Putamen (tissue), 1 donor: ENCODE measurements around the gene FAM228A.
A peak's percentile ranks its signal among the peaks of the same experiment; 100 is the strongest.
"Not testable (repeated sequence)": the region's sequence is repeated elsewhere in the genome, so short reads cannot be mapped to it uniquely, and the experiment has no call there.

Experiments used
- DNase-seq: peaks from one replicate; pipeline ENCODE4 v3.0.0-alpha.2; 2016; ENCODE audit warnings: low spot score

Gene FAM228A

GRCh38 chr2:24191156-24191555 is 16.3 kb downstream of the FAM228A start:
- DNase-seq: no peak

DNA sequence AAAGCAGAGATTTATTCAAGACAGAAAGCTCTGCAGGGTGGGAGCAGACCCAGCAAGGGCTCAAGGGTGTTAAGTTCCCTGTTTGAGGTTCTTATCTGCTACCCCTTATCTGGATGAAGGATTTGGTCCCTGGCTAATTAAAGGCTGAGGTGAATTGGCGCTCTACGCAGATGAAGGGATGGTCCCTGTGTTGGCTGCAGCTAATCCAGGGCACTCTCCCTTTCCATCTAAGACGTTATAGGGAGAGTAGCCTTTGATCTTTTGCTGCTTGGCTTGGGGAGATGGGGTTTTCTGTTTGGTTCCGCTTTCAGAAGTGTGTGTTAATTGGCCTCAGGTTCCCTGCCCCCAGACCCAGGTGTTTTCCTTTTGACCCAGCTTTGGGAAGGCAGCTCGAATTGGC is 17.0 kb downstream of the FAM228A start:
- no peak for DNase-seq

DNA sequence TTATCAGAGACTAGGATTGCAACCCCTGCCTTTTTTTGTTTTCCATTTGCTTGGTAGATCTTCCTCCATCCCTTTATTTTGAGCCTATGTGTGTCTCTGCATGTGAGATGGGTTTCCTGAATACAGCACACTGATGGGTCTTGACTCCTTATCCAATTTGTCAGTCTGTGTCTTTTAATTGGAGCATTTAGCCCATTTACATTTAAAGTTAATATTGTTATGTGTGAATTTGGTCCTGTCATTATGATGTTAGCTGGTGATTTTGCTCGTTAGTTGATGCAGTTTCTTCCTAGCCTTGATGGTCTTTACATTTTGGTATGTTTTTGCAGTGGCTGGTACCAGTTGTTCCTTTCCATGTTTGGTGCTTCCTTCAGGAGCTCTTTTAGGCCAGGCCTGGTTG is 22.4 kb downstream of the FAM228A start:
- not testable (repeated sequence) for DNase-seq

DNA sequence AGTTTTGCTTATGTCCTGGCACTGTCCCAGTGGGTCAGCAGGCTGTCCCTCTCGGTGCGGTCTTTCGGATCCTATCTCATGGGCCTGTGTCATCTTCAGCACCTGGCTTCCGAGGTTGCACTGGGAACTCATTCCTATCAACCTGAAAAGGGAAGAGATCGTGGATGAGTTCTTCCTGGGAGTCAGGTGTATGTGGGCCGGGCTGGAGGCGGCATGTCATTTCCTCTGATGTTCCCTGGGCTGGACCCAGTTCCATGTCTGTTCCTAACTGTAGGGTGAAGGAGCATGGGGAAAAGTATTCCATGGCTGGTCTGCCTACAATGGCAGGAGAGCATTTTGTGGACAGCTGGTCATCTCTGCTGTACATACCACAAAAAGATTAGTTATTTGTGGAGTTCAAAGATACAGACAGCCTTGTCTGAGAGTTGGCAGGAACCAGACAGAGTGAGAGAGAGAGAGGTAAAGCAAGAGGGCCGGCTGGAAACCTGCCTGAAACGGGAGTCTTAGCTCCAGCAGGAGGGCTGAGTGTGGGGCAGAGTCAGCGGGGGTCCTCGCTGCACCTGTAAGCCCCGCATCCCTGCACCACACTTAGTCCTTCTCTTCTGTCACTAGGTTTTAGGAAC is 25.2 kb downstream of the FAM228A start:
- DNase-seq: peak; percentile 20

DNA sequence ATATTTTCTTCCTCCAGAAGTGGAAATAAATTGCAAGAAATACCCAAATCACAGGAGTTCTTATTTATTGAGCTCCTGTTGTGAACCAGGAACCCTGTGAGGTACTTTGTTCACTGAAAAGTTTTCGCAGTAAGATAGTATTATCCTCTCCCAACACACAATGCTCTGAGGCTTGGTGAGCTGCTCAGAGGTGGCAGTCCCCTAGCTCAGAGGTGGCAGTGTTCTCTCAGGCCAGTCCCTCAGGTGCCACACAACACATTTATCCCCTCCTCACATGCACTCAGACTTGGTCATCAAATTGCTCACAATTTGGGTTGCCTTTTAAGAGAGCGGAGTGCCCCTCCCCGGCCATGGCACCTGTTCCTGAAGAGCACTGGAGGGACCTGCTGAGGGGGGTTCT is 25.9 kb downstream of the FAM228A start:
- DNase-seq: no peak

GRCh38 chr2:24203029-24203786 is 28.4 kb downstream of the FAM228A start:
- no peak for DNase-seq

- DNase-seq: peak; percentile 26
Observed at GRCh38 chr2:24203787-24204150, 28.9 kb downstream of the FAM228A start.

GRCh38 chr2:24204505-24204904 is 29.7 kb downstream of the FAM228A start:
- no peak for DNase-seq

DNA sequence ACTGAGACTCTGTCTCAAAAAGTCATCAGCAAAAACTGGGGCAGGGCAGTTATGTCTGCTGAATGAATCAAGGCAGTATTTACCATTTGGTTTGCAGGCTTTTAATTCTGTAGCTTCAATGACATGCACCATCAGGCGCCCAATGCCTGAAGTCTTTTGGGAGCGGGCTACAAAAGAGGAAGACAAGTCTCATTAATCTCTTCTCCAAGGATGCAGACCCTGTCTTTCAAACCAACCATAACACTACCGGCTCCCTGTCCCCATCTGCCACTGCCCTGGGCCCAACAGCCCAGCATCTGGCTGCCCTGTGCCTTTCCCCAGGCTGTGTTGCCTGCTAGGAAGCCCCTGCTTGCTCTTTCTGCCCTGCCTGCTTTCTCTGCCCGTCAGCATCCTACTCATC is 30.3 kb downstream of the FAM228A start:
- DNase-seq: no peak

DNA sequence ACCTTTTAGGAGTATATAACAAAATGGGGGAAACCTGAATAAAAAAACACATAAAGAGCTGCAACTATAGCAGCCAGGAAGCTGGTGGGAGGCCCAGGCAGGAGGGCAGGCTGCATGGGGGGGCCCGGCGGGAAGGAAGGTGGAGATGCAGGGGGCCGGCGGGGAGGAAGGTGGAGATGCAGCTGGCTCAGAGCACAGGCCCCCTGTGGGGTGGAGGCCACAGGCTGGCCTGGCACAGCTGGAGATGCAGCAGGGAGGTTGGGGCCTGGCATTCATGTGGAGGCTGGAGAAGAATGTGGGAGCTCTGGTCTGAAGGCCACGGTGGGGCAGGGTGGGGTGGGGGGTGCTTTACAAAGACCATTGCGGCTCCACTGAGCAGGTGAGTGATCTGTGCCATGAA is 31.4 kb downstream of the FAM228A start:
- no peak for DNase-seq

DNA sequence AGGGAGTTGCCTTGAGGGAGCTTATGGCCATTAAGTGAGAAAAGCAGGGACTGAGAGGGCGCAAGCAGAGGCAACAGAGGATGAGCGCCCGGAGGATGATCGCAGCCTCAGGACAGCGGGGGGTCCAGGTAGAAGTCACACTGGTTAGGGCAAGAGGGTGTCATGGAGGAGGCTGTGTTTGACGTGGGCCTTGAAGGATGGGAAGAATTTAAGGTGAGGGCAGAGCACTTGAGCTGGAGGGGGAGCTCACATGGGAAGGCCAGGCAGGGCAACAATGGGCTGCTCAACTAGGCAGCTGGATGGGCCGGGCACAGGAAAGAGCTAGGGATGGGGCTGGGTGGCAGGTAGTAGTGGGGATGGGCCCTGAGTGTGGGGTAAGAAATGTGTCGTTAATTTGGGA is 31.9 kb downstream of the FAM228A start:
- no peak for DNase-seq

GRCh38 chr2:24207359-24207758 is 32.5 kb downstream of the FAM228A start:
- DNase-seq: no peak

DNA sequence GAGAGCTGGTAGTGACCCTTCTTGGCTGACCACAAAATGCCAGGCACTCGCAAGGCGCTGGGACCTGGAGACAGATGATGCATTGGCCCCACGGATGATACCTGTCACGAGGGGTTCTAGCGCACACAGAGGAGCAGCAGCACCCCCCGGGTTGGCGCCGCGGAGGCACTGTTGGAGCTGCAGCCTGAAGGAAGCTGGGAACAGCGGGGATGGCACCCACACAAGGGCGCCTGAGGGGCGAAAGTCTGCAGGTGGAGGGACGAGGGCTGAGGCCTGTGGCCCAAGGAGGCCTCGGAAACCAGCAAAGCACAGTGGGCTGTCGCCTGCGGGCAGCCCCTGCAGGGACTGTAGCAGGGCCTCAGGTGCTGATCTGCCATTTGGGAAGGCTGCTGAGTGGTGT is 33.6 kb downstream of the FAM228A start:
- no peak for DNase-seq

DNA sequence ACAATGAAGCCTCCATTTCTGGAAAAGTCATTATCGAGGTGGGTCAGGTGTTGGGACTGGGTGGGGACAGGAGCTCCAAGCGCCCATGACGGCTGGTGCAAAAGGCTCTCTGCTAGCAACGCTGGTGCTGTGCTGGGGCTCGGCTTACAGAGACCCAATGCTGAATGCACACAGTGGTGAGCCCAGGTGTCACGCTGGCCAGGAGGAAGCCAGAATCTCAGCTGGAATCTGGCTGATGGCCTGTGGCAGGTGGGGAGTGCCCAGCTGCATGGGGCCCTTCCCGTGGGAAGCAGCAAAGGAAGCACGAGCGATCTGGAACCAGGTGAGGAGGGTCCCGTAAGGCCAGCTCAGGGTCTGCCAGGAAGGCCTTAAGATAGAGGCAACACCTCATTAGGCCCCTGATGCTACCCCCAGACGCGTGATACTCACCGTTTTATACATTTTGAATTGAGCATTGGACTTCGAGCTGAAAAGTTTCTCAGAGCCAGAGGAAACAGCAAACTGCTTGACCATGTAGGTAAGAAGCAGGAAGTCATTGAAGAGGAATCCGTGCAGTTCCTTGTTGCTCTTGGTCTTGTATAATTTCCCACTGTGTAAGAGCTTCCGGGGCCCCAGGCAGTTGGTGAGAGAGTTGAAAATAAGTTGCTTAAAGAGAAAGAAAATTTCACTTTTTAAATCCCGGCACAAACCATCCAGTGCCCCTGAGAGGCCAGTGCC is 34.7 kb downstream of the FAM228A start:
- no peak for DNase-seq

- no peak for DNase-seq
Observed at GRCh38 chr2:24210106-24210455, 35.2 kb downstream of the FAM228A start.

DNA sequence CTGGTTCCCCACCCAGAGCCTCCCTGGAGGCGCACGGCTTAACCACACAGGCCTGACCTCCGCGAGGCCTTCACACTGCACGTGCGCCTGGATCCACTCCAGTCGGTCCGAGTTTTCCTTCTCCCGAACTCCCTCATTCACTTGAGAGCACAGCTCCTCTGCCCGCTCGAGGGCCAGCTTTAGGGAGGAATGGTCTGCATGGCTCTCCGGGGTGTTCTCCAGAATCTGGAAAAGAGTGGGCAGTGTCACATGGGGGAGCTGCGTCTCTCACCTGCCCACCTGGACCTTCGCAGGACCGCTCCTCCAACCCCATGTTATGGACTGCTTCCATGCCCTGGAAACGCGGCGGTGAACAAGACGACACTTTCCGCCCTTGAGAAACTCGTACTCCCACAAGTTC is 35.9 kb downstream of the FAM228A start:
- DNase-seq: no peak

GRCh38 chr2:24211408-24211807 is 36.6 kb downstream of the FAM228A start:
- no peak for DNase-seq

DNA sequence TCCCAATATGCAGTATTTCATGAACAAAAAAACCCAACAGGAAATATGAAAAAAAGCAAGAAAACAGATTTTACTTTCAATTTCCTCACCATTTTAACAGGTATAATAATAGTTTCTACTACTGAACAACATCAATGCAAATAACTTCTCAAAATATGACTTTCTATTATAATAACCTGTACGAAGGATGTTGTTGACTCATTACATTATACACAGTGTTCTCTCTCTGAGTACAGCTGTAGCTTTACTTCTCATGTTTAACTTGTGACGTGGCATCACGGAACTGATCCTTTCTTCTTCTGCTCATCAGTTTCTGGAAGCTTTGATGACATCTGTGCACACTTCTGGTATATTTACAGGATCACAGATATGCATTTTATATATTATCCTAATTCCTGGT is 40.0 kb downstream of the FAM228A start:
- no peak for DNase-seq

- peak; percentile 46 for DNase-seq
Observed at GRCh38 chr2:24220554-24221291, 45.9 kb downstream of the FAM228A start.

DNA sequence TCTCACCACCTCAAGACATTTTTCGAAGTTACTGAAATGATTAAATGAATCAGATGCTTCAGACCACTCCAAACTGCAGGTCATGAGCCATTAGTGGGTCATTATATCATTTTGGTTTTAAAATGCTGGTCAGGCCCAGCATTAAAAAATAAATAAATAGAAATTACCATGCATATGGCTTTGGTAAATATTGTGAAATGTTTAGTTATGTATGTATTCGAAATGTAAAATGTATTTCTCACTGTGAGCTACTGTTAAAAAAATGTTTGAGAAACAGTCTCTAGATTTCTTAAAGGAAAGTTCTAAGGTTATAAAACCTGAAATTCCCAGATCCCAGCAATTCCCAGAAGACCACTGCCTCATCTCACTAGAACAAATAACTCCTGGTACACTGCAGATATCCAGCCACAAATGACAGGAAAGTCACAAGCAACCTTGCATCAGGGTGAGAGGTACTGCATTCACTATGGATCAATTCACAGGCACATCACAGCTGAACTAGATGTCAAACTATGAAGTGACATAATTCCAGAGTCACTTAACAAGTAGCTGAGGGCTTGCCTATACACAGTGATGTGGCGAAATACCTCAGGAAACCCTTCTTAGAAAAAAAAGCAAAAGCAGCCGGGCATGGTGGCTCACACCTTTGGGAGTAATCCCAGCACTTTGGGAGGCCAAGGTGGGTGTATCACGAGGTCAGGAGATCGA is 46.6 kb downstream of the FAM228A start:
- DNase-seq: no peak

DNA sequence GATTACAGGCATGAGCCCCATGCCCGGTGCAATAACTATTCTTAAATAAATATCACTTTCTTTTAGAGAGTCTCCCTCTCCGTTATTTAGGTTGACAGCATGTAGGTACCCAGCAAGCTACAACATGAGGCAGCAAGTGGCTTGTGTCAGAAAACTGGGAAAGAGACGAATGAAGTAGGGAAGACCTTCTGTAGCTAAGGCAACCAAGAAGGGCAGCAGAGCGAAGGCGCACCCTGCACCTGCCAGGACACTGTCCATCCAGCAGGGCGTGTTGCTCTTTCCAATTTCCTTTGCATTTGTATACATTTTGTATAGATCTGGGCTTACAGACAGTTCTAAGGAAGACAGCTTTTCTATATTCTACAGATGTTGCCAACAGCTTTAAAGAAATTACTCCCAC is 48.1 kb downstream of the FAM228A start:
- no peak for DNase-seq
